Measurements from ENCODE around the gene SPG7.

The SPG7 gene

DNA sequence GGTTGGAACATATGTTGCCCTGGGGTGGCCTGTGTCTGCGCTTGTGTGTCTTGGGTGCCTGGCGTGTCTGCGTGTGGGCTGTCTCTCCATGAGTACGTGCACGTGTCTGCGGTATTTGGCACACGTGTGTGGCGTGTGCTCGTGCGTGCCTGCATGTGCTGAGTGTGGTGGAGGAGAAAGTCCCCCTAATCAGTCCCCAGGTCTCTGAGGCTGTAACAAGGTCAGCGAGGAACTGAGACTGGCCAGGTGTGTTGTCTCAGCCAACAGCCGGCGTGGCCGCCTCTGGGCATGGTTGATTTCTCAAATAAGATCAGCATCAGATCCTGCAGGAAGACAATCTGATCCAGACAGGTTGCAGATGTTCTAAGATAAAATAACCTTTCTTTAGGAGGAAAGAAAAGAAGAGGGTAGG, 63.9 kb downstream of the SPG7 start:
- no peak overlapping the region for H3K4me3 ChIP-seq (replicated peaks in 1 of 2; ENCODE audit: low read depth in 2 of 2, low read length in 2 of 2)
- TF ChIP-seq, protein P1, sequence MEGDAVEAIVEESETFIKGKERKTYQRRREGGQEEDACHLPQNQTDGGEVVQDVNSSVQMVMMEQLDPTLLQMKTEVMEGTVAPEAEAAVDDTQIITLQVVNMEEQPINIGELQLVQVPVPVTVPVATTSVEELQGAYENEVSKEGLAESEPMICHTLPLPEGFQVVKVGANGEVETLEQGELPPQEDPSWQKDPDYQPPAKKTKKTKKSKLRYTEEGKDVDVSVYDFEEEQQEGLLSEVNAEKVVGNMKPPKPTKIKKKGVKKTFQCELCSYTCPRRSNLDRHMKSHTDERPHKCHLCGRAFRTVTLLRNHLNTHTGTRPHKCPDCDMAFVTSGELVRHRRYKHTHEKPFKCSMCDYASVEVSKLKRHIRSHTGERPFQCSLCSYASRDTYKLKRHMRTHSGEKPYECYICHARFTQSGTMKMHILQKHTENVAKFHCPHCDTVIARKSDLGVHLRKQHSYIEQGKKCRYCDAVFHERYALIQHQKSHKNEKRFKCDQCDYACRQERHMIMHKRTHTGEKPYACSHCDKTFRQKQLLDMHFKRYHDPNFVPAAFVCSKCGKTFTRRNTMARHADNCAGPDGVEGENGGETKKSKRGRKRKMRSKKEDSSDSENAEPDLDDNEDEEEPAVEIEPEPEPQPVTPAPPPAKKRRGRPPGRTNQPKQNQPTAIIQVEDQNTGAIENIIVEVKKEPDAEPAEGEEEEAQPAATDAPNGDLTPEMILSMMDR (IDR thresholded peaks at IDR 0.05; ENCODE audit: low read depth, low read length) = no peak
- DNase-seq (ENCODE audit: low read depth in 2 of 2) = no peak

DNA sequence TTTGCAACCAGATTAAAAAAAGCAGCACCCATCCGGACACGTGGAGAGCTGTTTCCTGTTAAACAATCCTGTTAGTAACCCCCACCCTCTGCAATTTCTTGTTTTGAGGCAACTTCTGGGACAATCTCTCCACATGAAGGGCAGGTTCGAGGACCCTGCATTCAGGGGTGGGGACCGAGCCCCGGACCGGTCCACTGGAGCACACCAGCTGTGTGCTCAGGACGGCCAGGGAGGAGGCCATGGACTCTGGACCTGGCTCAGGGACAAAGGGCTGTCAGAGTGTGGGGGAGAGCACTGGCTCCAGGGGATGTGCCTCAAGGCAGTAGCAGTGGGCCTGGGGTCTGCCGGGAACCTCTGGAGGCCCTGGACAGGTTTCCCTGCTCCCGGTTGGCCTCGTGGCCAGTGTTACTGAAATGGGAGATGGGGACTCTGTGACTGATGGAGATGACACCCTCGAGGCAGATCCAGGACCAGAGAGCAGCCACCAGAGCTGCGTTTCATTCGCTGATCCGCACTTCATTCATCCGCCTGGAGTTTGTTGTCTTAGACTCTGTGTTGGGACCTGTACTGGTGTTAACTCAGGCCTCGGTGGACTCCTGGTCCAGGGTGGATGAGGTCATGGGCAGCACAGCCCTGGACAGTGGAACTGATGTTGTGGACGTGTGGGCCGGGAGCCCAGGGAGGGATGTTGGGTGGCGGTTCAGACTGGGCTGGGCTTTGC, 64.4 kb downstream of the SPG7 start:
- no peak for DNase-seq (ENCODE audit: low read depth in 2 of 2)
- TF ChIP-seq, protein P1 (IDR thresholded peaks at IDR 0.05; ENCODE audit: low read depth, low read length) = no peak
- no peak overlapping the region for H3K4me3 ChIP-seq (replicated peaks in 1 of 2; ENCODE audit: low read depth in 2 of 2, low read length in 2 of 2)

DNA sequence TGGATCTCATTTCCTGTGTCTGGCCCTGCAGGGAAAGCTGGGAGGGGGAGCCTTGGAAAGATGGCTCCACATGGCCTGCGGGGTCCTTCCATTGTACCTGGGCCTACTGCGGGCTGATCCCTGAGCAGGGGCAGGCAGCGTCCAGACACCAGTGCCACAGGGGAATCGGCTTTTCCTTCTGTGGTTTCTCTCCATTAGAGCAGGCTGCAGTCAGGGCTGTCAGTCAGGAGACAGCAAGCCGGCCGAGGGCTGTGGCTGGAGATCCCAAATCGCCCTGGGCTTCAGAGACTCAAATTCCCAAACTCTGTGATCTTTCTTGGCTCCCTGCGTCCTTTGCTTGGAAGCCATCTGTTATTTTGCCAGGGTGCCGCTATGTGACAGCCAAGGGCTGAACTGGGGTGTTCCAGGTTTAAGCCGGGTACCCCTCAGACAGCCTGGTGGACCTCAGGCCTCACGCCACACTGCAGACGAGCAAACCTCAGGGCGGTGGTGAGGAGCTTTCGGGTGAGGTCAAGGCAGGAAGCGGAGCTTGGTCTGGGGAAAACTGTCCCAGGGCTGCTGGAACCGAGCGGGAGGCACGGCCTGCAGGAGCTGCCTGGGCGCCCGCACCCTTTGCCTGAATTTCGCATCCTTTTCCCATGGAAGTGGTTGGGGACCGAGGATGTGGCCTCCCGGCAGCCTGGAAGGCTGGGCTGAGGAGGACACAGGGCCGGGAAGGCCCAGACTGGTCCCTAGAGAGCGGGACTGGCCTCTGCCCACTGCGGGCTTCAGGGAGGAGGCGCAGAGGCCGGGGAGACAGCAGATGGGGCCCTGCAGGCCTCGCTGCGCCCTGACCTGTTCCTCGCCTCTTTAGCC, 65.8 kb downstream of the SPG7 start:
- TF ChIP-seq, protein P1 (IDR thresholded peaks at IDR 0.05; ENCODE audit: low read depth, low read length) = no peak
- no peak for DNase-seq (ENCODE audit: low read depth in 2 of 2)
- H3K4me3 ChIP-seq (replicated peaks in 1 of 2; ENCODE audit: low read depth in 2 of 2, low read length in 2 of 2) = no peak overlapping the region

DNA sequence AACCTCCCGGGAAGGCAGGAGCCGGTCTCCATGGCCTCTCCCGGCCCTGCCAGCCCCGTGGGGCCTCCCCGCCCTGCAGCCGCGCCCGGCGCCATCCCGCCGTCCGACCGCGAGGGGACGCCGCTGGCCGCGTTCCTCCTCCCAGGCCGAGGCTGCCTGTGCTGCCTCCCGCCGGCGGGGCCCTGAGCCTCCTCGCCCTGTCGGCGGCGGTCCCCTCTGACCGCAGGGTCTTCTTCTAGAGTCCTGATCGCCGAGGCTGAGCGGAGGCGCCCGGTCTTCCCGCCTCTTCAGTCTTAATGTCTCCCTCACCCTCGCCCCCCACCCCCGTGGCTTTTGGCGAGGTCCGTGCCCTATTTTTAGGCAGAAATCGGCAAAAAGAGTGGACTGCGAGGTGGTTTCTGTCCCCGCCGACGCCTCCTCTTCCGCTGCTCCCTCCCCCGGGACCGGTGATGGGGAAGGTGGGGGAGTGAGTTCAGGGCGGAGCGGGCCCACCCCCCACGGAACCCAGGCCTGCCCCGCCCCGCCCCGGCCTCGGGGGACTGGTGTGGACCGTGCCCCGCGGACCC, 66.6 kb downstream of the SPG7 start:
- TF ChIP-seq, protein P1 (IDR thresholded peaks at IDR 0.05; ENCODE audit: low read depth, low read length) = peak; percentile 42
- peak overlapping the region; percentile 32 to 41 for H3K4me3 ChIP-seq (replicated peaks in 1 of 2; ENCODE audit: low read depth in 2 of 2, low read length in 2 of 2)
- DNase-seq (ENCODE audit: low read depth in 2 of 2) = peak; percentile 71 to 79

DNA sequence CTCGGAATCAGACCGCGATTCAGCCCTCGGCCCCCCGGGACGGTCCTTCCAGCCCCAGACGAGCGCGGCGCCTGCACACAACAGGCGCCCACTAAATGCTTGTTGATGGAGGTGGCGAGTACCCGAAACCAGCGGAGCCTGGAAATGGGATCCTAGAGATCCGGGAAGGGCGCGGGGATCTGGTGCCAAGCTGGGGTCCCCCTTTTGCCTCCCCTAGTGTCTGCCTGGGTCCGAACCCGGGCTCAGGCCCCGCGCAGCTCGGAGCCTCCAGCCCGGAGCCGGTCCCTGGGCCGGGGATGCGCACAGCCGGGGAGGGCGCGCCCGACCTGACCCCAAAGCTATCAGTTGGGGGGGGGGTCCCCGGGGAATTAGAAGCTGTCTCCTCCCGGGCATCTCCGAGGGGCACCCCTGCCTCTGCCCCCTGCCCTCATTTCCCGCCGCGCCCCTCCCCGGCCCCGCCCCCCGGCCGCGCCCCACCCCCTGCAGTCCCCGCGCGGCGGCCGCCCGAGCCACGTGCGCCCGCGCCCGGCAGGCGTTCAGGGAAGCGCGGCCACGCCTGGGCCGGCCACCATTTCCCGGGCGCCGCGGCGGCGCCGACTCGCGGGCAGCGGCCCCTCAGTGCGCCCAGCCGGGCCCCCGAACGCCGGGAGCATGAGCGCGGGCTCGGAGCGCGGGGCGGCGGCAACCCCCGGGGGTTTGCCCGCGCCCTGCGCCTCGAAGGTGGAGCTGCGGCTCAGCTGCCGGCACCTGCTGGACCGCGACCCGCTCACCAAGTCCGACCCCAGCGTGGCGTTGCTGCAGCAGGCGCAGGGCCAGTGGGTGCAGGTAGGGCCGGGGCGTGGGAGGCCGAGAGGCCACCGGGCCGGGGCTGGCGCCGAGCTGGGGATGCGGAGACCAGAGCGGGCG, 67.3 kb downstream of the SPG7 start, which contains the start of gene CPNE7:
Gene CPNE7, plus strand, starts transcription at position 512 of the 906 bp plus-strand sequence. Its CDS starts 140 bp downstream, at position 652.
- H3K4me3 ChIP-seq (replicated peaks in 1 of 2; ENCODE audit: low read depth in 2 of 2, low read length in 2 of 2) = peak within 1 kb of the TSS; percentile 32 to 58
- no peak for DNase-seq (ENCODE audit: low read depth in 2 of 2)

More for the DNA sequence above, 67.3 kb downstream of the SPG7 start, which contains the start of gene CPNE7:
- TF ChIP-seq, protein P1 (IDR thresholded peaks at IDR 0.05; ENCODE audit: low read depth, low read length) = no peak

Measured in cardiac fibroblast (primary cell).